GM21529 (cell line): ENCODE data around the gene SEL1L3.

Experiments used
- ATAC-seq: cut with Tn5 transposase; IDR thresholded peaks from one replicate; pipeline ENCODE4 v1.9.1; 2021; ENCODE audit not compliant: unreplicated experiment

Gene SEL1L3

DNA sequence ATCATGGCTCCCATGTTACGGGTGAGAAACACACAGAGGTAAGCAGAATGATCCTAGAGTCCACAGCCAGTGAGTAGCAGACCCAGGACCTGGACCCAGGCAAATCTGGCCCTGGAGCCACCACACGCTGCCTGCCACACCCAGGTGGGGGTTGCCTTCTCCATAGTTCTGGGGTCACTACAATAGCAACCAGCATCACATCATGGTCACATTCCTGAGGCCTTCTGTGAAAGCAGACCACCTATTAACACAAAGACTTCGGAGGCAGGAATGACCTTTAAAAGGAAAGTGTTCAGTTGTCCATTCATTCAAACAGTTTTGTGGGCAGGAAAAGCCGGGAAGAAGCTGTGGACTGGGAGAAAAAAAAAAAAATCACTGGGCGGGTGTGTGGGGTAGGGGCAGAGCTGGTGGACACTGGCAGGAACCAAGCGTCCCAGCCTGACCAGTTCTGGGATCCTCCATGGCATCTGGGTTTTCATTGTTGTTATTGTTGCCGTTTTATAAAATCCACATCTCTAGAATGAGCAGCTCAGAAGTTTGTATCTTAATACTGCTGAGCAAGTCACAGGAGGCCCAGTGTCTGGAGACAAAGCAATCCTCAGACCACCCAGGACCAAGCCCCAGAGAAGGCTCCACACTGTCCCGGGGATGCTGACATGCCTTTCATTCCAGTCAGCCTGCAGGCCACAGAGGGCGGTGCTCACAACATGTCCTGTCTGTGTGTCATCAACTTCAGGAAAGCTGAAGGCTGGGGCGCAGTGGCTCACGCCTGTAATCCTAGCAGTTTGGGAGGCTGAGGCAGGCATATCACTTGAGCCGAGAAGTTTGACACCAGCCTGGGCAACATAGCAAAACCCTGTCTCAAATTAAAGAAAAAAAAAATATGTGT lies 67.0 kb downstream of the SEL1L3 start:
- no peak for ATAC-seq

DNA sequence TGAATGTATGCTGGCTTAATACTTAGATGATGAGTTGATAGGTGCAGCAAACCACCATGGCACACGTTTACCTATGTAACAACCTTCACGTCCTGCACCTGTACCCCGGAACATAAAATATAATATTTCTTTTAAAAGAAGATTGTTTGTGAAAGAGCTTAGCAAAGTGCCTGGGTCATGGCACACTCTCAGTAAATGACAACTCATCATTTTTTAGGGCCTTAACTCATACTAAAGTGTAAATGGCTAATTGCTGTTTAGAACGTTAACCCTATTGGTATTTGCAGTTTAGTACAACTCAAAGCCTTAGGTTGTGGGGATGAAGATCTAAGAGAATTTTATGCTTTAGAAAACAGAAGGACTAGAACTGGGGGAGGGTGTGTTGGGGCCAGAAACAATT lies 67.7 kb downstream of the SEL1L3 start:
- no peak for ATAC-seq

DNA sequence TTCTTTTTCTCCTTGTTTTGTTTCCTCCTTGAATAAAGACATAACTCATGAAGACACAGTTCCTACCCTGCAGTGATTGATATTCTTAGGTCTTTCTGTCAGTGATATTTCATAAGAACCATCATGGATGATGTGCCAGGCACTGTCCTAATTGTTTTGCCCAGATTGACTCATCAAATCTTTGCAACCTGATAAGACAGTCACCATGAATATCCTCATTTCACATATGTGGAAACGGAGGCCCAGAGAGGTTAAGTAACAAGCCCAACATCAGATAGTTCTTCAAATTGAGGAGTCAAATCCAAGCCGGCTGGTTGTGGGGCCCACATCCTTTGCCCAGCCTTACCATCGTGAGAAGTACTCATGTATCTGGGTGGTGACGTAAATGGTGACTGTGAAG lies 69.9 kb downstream of the SEL1L3 start:
- no peak for ATAC-seq

DNA sequence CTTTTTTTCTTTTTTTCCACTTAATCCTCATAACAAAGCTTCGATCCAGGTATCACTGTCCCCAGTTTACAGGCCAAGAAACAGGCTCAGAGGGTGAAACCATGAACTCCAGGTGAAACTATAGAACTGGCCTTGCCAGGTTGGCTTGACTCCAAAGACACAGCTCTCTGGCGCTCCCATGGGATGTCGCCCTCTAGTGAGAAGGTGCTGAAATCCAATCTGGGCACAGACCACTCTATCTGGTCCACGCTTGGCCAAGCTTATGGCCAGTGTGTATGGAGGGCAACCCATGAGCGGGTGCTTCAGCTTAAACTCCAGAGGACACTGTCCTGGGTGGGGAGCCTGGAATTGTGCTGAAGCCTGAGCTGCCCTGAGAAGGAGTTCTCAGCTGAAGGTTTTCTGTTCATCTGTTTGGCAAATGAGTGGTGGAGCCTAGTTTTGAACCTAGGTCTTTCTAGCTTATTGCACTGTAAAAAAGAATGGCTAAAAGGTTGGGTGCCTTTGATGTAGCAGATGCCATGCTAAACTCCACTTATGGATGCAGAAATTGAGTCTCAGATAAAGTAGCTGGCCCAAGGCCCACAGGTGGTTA lies 70.5 kb downstream of the SEL1L3 start:
- no peak for ATAC-seq

DNA sequence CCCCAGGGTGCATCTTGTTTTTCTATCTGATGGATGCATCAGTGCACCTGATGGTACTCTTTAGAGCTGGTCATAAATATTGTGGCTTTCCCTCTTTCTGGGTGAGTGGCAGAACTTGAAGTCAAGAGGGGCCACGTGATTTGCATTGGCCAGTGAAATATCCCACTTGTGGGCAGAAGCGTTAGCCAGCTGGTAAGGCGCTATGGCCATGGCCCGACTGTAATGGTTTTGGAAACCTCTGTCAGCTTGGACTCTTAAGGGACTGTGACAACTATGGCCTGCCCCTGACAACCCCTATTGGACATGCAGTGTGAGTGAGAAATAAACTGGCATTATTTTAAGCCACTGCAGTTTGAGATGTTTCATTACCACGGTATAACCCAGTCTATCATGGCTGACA lies 72.8 kb downstream of the SEL1L3 start:
- ATAC-seq = no peak

DNA sequence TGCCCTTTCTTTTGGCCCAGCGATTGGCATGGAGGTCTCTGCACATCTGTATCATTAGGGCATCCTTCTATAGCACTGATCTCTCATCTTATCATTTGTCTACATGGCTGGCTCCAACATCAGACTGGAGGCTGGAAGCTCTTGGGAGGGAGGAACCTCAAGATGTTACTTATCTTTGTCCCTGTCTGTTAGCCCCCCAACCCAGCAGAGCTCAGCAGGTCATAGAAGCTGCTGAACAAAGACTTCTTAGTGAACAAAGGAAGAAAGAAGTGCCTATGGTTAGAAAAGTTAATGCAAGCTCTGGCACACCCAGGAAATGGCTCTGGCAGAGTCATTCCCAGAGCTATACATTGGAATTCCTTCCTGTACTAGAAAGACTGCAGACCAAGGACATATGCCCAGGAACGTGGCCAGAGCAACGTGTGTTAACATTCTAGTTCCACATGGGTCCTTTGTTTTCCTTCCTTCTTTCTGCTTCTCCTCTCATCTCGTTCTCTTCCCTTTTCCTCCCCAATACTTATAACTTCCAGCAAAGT lies 74.0 kb downstream of the SEL1L3 start:
- ATAC-seq = no peak

DNA sequence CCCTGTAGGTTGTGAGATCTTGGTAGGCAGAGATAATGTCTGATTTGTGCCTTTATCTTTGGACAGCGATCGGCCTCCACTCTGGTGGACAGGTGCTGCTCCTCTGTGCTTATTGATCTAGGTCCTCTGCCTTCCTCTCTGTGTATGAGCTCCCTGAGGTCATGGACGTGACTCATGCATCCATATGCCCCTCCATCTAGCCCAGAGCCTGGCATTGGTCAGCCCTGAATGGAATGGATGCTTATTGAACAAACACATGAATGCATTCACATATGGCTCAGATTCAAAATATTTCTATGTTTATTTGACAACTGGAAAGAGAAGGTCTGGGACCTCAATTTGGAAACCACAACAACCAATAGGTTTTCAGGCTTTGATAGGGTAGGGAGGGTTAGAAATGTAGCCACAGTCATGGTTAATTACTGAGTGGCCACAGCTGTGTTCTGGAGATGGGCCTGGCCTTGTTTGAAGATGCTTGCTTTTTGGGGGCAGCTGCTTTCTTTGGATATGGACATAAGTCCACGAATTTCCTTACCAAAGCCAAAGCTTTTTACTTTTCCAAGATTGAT lies 76.2 kb downstream of the SEL1L3 start:
- ATAC-seq = no peak

DNA sequence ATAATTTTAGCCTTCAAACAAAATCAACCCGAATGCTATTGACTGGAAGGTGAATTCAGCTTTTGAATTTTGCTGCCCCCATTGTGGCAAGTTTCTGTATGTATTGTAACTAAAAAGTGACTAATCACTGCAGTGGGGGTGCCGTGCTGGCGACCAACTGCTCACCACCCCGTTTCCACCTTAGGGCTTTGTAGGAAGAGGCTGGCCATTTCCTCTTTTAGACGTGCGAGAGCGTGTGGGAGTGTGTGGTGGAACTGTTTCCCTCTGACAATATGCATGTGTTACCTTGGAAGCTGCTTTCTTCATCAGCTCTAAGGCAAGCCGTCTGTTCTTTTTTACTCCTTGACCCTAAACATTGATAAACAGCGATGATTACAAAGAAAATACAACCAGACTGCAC lies 78.8 kb downstream of the SEL1L3 start:
- ATAC-seq = peak; percentile 56

DNA sequence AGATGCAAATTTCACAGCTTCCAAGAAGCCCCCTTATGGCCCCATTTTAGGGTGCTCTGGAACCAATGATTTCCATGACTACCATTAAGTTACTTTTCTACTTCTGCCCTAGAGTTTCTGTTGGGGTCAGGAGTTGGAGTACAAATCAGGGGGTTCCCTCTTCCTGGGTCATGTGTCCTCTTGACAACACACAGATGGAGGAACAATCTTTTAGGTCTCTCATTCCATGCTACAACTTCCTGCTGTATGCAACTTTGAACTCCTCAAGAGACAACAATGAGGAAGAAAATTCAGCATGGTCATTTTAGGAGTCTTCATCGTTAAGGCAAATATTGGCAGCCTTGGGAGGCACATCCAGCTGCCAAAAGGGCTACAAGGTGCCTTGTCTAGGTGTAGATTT lies 79.7 kb downstream of the SEL1L3 start:
- no peak for ATAC-seq

DNA sequence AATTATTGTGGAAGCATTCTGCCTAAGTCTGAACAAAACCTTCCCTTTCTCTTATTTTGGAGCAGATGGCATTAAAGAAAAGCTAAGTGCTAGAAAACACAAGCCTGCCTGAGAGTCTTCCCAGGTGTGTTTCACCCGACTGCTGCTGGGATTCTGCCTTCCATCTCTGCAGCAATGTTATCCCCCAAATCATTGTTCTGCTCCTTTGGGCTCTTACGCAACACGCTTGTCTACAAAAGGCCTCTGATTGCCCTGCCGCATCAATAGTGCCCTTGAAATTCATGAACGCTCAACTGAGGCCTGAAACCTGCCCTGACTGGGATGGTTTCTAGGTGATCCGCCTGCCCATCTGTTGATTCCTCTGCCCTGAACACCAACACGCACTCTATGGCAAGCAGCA lies 80.3 kb downstream of the SEL1L3 start:
- no peak for ATAC-seq

DNA sequence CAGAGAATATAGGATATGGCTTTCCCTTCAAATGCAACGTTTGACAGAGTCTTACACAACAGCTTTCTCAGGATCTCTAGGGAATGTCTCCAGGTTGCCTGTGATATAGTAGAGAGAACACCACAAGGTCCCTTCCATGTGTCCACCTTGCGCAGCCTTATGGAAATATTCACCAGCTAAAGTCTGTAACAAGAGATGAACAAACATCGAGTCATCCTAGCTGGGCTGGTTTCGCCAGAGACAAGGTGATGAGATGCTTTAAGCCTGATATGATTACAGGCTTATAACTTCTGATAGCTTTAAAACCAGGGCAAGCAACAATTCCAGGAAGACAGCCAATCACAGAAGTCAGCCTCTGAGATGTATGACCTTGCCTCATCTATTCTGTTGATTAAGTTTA lies 83.8 kb downstream of the SEL1L3 start:
- ATAC-seq = no peak

DNA sequence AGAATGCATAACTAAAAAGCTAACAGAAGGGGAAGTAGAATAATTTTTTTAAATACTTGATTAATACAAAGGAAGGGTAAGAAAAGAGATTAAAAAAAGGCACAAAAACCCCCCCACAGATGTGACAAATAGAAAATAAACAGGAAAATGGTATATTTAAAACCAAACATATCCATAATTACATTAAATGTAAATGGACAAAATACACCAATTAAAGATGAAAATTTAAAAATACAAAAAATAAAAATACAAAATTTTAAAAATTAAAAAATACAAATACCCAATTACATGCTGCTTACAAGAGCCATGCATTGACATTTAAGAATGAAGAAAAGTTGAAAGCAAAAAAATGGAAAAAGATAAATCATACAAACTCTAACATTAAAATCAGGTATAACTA lies 86.0 kb downstream of the SEL1L3 start:
- no peak for ATAC-seq

DNA sequence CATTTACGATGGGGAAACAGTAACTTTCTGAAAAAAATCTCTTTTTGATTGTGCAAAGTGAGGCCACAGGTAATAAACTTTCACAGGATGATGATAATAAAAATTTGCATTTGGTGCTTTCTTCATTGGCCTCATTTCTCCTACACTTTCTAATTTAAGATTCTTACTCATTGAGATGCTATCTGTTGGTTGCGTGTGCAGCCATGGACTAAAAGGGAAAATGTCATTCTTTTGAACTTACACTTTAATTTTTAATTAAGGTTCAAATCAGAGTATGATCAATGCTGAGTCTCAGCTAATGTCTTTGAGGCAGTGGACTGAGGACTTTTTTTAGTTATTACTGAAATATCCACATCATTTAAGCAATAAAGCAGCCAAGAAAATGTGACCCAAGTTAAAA lies 87.6 kb downstream of the SEL1L3 start:
- no peak for ATAC-seq

DNA sequence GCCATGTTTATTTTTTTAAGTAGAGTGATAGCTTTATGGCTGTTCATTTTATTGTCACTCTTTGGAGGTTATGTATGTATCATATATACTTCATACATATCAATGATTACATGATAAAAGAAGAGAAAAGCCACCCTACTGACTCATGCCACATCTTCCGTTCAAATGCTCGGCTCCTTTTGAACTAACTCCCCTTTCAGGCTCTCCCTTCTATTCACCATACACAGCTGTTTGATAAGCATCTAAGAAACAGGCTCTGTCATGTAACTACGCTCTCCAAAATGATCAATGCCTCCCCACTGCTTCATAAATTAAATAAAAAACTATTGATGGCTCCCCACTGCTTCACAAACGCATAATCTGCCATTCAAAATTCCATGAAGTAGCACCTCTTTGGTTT lies 89.4 kb downstream of the SEL1L3 start:
- no peak for ATAC-seq

DNA sequence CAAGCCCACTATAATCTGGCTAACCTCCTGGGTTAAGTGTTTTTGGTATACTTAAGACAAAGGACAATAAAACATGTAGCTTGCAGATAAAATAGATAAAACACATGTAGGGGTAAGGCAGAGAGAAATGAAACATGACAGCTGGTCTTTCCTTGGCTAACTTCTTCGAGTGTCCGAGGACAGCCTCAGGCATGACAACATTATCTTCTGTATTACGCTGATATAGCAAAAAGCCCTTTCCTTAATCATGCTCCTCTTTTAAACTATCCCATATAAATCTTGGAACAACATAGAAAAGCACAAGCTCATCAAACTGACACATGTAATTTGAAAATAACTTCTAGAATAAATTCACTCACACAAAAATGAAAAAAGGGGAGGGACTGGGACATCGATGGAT lies 91.1 kb downstream of the SEL1L3 start:
- no peak for ATAC-seq

DNA sequence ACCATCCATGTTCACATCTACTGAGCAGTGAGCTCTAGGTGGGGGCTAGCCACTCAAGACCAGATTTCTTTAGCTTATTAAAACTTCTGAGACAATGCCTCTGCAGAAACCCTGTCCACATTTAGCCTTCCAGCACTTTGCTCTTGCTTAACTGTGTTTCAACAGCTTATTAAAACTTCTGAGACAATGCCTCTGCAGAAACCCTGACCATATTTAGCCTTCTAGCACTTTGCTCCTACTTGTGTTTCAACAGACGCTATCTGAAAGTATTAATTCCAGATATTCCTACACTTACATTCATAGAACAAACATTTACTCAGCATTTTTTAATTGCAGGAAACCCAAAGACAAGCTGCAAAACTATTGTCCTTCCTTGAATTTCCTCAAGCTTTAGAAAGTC lies 91.9 kb downstream of the SEL1L3 start:
- ATAC-seq = no peak

DNA sequence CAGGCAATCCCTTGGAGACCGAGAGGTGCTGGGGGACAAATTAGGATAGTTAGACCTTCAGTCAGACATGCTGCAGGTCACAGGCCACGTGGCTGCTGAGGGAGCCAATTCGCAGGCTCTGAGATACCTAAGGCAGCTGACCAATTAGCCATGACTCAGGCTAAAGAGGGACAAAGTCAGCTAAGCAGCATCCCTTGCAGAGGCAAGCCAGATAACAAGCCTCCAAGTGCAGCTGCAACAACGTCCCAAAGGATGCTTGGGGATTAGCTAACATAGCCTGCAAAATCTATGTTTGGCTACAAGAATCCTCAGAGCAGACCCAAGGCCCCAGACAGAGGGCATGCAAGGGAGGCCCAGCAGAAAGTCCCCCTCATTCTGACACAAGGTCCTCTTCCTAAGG lies 93.5 kb downstream of the SEL1L3 start:
- no peak for ATAC-seq

DNA sequence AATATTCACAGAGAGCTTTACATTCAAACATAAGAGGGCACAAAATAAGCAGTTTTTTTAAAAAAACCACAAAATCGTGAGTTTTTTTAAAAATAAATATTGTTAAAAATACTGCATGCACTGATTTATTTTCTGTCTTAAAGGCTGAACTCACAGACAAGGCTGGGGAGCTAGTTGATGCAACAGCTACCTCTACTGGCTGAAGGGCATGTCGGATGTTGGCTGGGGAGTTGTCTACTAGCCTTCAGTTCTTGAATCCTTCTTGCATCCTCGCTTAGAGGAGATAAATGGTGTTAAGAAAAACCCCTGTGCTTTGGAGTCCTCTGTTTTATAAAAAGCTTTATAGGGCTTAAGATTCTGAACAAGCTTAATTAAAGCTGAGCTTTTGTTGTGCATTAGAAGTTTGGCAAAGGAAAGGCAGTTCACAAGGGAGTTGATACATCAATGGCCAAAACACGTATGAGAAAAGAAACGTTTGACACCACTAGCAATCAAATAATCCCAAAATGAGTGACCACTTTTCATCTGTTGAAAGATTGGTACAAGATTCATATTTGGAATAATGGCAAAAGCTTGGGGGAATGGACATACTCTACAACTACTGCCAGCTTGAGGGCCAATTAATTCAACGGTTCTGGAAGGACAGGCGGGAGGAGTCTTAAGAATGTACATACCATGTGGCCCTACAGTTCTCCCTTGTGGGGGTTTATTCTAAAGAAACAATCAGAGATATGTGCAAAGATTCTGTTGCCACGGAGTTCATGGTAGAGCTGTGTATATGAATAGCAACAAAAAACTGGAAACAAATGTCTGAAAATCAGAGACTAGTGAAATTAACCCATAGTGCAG lies 94.7 kb downstream of the SEL1L3 start:
- no peak for ATAC-seq

DNA sequence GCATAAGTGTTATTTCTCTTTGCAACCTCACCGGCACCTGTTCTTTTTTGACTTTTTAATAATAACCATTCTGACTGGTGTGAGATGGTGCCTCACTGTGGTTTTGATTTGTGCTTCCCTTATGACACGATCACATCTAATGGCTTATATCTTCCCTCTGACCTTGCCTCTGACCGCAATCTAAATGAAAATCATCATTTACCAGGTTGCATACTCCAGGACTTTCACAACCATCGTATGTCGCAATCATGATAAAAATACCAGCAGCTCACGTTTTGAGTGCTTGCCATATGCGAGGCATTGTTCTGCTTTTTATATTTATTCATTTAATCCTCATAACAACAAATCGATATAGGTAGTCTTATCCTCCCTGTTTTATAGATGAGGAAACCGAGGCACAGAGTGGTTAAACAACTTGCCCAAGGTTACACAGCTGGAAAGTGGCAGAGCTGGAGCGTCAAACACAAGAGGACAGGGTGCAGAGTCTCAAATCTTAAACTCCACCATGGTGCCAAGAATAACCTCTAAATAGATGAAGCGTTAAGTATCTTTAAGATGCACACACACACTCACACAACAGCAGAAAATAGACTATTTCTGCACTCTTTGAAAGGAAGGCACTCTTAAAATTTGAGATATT lies 102.2 kb downstream of the SEL1L3 start:
- no peak for ATAC-seq

DNA sequence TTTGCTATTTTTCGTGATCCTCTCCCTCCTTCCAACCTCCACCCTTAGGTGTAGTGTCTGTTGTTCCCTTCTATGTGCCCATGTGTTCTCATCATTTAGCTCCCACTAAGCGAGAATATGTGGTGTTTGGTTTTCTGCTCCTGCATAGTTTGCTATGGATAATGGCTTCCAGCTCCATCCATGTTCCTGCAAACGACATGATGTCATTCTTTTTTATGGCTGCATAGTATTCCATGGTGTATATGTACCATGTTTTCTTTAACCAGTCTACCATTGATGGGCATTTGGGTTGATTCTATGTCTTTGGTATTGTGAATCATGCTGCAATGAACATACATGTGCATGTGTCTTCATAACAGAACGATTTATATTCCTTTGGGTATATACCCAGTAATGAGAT lies 102.7 kb downstream of the SEL1L3 start:
- ATAC-seq = no peak

DNA sequence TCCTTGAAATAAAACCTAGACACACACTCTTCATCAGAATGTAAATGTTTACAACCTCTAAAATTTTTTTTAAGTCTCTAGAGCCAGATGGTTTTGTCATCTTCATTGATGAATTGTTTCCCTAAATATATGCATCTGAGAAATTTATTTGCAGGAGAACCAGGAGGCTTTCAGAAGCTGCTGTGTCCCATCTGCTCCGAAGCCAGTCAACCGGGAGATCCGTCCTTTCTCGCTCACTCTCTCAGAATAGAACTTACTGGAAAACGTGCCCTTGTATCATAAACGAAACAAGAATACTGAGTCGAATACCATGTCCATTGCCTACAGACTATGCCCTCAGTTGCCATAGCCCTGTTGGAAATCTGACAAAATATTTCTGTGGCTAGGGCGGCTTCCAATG lies 103.7 kb downstream of the SEL1L3 start:
- no peak for ATAC-seq
